ENCODE results near the gene CNDP2.

DNA sequence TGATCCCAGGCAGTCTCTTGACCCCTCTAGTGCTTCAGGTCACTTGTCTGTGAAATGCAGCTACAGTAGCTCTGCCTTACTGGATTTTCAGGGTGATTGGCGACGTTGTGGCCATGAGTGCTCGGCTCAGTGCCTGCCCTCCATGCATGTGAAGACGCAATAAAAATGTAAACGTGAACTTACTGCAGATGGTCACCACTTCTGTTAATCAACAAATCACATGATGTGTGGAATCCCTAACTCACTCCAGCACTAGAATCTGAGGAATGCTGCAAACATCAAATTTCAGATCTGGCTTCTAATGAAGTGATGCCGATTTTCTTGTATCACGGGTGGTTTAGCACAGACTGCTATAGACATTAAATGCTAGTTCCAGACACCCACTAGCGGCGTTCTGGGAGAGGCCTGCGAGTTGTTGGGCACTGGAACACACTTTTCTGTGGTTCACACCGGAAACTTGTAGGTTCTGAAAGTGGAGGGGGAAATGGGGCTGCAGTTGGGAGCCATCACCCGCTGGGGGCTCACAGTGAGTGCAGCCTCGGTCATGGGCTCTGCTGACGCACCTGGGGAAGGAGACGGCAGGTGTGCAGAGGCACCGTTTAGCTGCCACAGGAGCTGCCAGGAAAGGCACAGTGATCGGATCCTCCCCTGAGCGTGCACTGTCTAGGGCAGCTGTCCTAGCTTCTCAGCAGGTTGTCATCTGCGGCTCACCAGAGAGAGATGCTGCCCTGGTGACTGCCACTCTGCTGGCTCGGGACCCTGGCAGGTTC, 44.7 kb downstream of the CNDP2 start:
- TF ChIP-seq, protein P1, sequence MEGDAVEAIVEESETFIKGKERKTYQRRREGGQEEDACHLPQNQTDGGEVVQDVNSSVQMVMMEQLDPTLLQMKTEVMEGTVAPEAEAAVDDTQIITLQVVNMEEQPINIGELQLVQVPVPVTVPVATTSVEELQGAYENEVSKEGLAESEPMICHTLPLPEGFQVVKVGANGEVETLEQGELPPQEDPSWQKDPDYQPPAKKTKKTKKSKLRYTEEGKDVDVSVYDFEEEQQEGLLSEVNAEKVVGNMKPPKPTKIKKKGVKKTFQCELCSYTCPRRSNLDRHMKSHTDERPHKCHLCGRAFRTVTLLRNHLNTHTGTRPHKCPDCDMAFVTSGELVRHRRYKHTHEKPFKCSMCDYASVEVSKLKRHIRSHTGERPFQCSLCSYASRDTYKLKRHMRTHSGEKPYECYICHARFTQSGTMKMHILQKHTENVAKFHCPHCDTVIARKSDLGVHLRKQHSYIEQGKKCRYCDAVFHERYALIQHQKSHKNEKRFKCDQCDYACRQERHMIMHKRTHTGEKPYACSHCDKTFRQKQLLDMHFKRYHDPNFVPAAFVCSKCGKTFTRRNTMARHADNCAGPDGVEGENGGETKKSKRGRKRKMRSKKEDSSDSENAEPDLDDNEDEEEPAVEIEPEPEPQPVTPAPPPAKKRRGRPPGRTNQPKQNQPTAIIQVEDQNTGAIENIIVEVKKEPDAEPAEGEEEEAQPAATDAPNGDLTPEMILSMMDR (IDR thresholded peaks at IDR 0.05; ENCODE audit: low read depth, low read length, poor library complexity, severe bottlenecking) = no peak
- no peak for TF ChIP-seq EZH2phosphoT487 (IDR thresholded peaks at IDR 0.05; ENCODE audit: borderline replicate concordance, low read length)

All from DOHH2 (cell line).